ENCODE measurements around the gene SGO2.
A peak's percentile ranks its signal among the peaks of the same experiment; 100 is the strongest.

The SGO2 gene

GRCh38 chr2:200586644-200586975 is 60.6 kb downstream of the SGO2 start:
- TF ChIP-seq CTCF (conservative IDR thresholded peaks at IDR 0.05) = no peak
- no peak overlapping the region for H3K27ac ChIP-seq

GRCh38 chr2:200587007-200587616 is 61.1 kb downstream of the SGO2 start:
- TF ChIP-seq CTCF (conservative IDR thresholded peaks at IDR 0.05) = no peak
- H3K27ac ChIP-seq = peak overlapping the region; percentile 1; the same call in 1 of the 2 replicates

- peak overlapping the region; percentile 95; the same call in 1 of the 2 replicates for H3K27ac ChIP-seq
- TF ChIP-seq CTCF (conservative IDR thresholded peaks at IDR 0.05) = no peak
Observed at GRCh38 chr2:200588076-200588678, 62.2 kb downstream of the SGO2 start.

GRCh38 chr2:200590090-200590489 is 64.1 kb downstream of the SGO2 start:
- H3K27ac ChIP-seq = peak overlapping the region; percentile 95; the same call in 1 of the 2 replicates

GRCh38 chr2:200591308-200591707 is 65.3 kb downstream of the SGO2 start:
- H3K27ac ChIP-seq = peak overlapping the region; percentile 95
- TF ChIP-seq CTCF (conservative IDR thresholded peaks at IDR 0.05) = no peak

More at GRCh38 chr2:200590090-200590489, 64.1 kb downstream of the SGO2 start:
- TF ChIP-seq CTCF (conservative IDR thresholded peaks at IDR 0.05) = no peak

GRCh38 chr2:200592406-200593075 is 66.5 kb downstream of the SGO2 start:
- no peak for TF ChIP-seq CTCF (conservative IDR thresholded peaks at IDR 0.05)

GRCh38 chr2:200593905-200594304 is 67.9 kb downstream of the SGO2 start:
- TF ChIP-seq CTCF (conservative IDR thresholded peaks at IDR 0.05) = no peak
- peak overlapping the region; percentile 95; the same call in 1 of the 2 replicates for H3K27ac ChIP-seq

More at GRCh38 chr2:200592406-200593075, 66.5 kb downstream of the SGO2 start:
- peak overlapping the region; percentile 95 for H3K27ac ChIP-seq
